ENCODE results near the gene EVI2A. TPM values are rescaled to one million over a fixed set of nuclear protein-coding genes. Genes with fewer than 3 reads are reported as not detected.

Gene EVI2A
- total RNA-seq, 2 donors from 2014 or later = 2.6 to 4.9 TPM

DNA sequence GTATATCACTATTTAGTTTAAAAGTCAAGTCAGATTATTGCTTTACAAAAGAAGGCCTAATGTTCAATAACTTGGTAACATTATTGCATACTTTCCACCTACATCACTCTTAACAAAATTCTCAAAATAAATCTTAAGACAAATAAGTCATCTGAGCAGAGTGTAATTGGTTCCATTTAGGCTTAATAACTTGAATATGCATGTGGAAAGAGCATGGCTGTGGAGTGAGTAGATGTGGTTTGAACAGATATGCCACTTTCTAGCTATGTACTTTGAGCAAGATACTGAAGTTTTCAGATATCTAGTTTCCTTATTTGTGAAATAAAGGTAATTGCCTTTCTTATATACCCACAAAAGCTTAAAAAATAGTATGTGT is 6.7 kb upstream of the EVI2A start:
- TF ChIP-seq, protein P1, sequence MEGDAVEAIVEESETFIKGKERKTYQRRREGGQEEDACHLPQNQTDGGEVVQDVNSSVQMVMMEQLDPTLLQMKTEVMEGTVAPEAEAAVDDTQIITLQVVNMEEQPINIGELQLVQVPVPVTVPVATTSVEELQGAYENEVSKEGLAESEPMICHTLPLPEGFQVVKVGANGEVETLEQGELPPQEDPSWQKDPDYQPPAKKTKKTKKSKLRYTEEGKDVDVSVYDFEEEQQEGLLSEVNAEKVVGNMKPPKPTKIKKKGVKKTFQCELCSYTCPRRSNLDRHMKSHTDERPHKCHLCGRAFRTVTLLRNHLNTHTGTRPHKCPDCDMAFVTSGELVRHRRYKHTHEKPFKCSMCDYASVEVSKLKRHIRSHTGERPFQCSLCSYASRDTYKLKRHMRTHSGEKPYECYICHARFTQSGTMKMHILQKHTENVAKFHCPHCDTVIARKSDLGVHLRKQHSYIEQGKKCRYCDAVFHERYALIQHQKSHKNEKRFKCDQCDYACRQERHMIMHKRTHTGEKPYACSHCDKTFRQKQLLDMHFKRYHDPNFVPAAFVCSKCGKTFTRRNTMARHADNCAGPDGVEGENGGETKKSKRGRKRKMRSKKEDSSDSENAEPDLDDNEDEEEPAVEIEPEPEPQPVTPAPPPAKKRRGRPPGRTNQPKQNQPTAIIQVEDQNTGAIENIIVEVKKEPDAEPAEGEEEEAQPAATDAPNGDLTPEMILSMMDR (IDR thresholded peaks at IDR 0.05) = no peak
- TF ChIP-seq POLR2AphosphoS5 (IDR thresholded peaks at IDR 0.05) (no peak), POLR2A (IDR thresholded peaks at IDR 0.05) (no peak)
- no peaks in the 10 kb centered on the region for H3K9me3 ChIP-seq
- H3K4me1 ChIP-seq (replicated peaks) = no peaks in the 10 kb centered on the region
- intact Hi-C loops (cut with DNase I) = no loop called here
- H3K36me3 ChIP-seq = no peaks in the 10 kb centered on the region
- no peak overlapping the region for H3K4me3 ChIP-seq
- DNase-seq (ENCODE audit: low spot score) = no peak
- no peak overlapping the region for H3K27ac ChIP-seq
- no peaks in the 10 kb centered on the region for H3K27me3 ChIP-seq (replicated peaks; ENCODE audit: insufficient read depth)

DNA sequence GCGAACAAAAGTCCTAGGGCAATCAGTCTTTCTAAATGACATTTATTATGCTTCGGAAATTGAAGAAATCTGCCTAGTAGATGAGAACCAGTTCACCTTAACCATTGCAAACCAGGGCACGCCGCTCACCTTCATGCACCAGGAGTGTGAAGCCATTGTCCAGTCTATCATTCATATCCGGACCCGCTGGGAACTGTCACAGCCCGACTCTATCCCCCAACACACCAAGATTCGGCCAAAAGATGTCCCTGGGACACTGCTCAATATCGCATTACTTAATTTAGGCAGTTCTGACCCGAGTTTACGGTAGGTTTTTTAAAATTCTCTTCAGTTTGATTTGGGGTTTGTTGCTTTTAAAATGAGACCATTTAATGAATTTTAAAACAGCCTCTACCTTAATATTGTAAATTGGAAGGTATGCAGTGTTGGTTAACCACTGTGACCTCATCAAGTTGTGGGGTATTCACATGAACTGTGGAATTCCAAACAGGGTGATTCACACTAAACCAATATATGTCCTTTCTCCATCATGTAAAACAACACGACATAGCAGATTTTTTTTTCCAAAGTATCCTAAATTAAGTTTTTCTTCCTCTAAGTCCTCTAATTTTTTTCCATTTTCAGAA is 6.2 kb upstream of the EVI2A start:
- Histone ChIP-seq H3K4me3 (no peak overlapping the region), H3K27ac (no peak overlapping the region), H3K27me3 (replicated peaks; ENCODE audit: insufficient read depth) (no peaks in the 10 kb centered on the region), H3K9me3 (no peaks in the 10 kb centered on the region), H3K4me1 (replicated peaks) (no peaks in the 10 kb centered on the region), H3K36me3 (no peaks in the 10 kb centered on the region)
- no peak for TF ChIP-seq POLR2A (IDR thresholded peaks at IDR 0.05)
- TF ChIP-seq, protein P1 (IDR thresholded peaks at IDR 0.05) = no peak
- no peak for TF ChIP-seq POLR2AphosphoS5 (IDR thresholded peaks at IDR 0.05)
- DNase-seq (ENCODE audit: low spot score) = no peak
- 92% methylated on average over 12 of the region's 12 CpGs for WGBS
- intact Hi-C loops (cut with DNase I) = no loop called here

DNA sequence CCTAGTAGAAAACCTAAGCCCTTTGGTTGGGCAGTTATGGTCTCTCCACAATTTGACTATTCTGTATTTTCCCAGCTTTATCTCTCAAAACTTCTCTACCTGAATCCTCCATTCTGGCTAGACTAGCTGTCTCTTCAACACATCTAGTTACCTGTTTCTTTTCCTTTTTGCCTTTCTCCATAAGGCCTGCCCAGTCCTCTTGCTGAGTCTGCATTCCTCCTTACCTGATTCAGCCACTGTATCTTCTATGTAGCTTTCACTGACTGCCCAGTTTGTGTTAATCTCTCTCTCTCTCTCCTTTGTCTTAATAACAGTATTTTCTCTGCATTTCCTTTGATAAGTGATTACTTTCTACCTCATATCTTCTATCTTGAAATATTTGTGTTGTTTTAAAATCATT is 2.1 kb upstream of the EVI2A start:
- H3K27ac ChIP-seq = no peak overlapping the region
- no peak overlapping the region for H3K4me3 ChIP-seq
- no peaks in the 10 kb centered on the region for H3K36me3 ChIP-seq
- no peak for DNase-seq (ENCODE audit: low spot score)
- TF ChIP-seq POLR2AphosphoS5 (IDR thresholded peaks at IDR 0.05) = no peak
- TF ChIP-seq POLR2A (IDR thresholded peaks at IDR 0.05) = no peak
- TF ChIP-seq, protein P1 (IDR thresholded peaks at IDR 0.05) = no peak
- no peaks in the 10 kb centered on the region for H3K4me1 ChIP-seq (replicated peaks)
- H3K27me3 ChIP-seq (replicated peaks; ENCODE audit: insufficient read depth) = no peaks in the 10 kb centered on the region
- intact Hi-C loops (cut with DNase I) = no loop called here
- H3K9me3 ChIP-seq = no peaks in the 10 kb centered on the region

DNA sequence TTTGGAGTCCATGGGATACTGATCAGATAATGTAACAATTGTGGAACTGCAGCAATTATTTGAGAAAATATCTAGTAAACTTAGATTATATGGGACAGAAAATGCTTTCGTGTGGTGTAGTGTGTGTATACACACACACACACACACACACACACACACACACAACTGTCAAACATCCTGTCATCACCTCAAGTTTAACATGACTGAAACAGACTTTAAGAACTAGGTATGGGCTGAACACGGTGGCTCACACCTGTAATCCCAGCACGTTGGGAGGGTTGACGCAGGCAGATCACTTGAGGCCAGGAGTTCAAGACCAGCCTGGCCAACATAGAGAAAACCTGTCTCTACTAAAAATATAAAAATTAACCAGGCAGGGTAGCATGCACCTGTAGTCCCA is 544 bp upstream of the EVI2A start:
- WGBS = 88% methylated on average over 4 of the region's 4 CpGs
- no peaks in the 10 kb centered on the region for H3K36me3 ChIP-seq
- no peak for DNase-seq (ENCODE audit: low spot score)
- intact Hi-C loops (cut with DNase I) = no loop called here
- H3K4me1 ChIP-seq (replicated peaks) = no peaks in the 10 kb centered on the region
- no peak for TF ChIP-seq POLR2A (IDR thresholded peaks at IDR 0.05)
- TF ChIP-seq, protein P1 (IDR thresholded peaks at IDR 0.05) = no peak
- no peak for TF ChIP-seq POLR2AphosphoS5 (IDR thresholded peaks at IDR 0.05)
- H3K27ac ChIP-seq = no peak overlapping the region
- no peaks in the 10 kb centered on the region for H3K9me3 ChIP-seq
- H3K27me3 ChIP-seq (replicated peaks; ENCODE audit: insufficient read depth) = no peaks in the 10 kb centered on the region
- no peak overlapping the region for H3K4me3 ChIP-seq

DNA sequence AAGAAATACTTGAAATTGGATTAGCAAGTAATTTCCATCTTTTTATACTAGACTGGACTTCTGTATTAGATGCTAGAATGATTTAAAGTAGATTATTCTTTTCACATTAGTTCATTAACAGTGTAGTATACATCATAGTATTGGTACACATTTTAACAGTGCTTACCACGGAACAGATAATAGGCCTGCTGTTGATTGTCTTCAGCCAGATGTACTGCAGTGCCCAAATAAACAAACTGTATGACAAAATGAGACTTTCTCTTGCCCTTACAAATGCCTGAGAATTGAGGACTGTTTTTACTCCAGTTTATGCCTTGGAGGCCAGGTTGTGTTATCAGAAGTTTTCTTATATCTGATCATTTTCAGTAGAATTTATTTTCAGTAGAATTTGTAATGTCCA is 631 bp downstream of the EVI2A start:
- intact Hi-C loops (cut with DNase I) = no loop called here
- TF ChIP-seq POLR2AphosphoS5 (IDR thresholded peaks at IDR 0.05) = no peak
- no peak for TF ChIP-seq POLR2A (IDR thresholded peaks at IDR 0.05)
- Histone ChIP-seq H3K27me3 (replicated peaks; ENCODE audit: insufficient read depth) (no peaks in the 10 kb centered on the region), H3K36me3 (no peaks in the 10 kb centered on the region), H3K9me3 (no peaks in the 10 kb centered on the region), H3K4me1 (replicated peaks) (no peaks in the 10 kb centered on the region), H3K4me3 (no peak overlapping the region), H3K27ac (no peak overlapping the region)
- no peak for DNase-seq (ENCODE audit: low spot score)
- WGBS = 44% methylated on average over 1 of the region's 1 CpG

Data from prostate gland (tissue), 2 donors.